Measurements from ENCODE around the gene MYH7.

MYH7 gene

DNA sequence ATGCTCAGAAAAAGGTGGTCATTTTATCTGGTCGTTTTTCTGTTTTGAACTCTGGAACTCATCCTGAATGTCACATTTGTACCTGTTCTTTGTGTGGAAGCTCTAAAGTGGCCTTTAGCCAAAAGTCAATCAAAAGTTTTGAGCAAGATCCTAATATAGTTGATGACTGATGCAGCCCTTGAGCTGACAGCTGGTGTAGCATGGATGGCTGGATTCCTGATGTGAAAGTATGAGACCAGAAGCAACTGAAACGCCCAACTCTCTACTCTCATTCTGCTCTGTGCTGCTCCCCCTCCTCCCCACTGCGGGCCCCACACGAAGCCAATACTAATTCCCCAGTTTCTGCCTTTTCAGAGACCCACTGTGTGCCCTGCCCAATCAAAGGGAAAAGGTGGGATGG lies 10.3 kb upstream of the MYH7 start:
- no peak for DNase-seq (ENCODE audit: insufficient read length)
- TF ChIP-seq TAF1 (IDR thresholded peaks at IDR 0.05; ENCODE audit: borderline replicate concordance, low read depth, low read length) (no peak), POLR2A (IDR thresholded peaks at IDR 0.05; ENCODE audit: low read depth, low read length) (no peak)
- FAIRE-seq, result no peak

DNA sequence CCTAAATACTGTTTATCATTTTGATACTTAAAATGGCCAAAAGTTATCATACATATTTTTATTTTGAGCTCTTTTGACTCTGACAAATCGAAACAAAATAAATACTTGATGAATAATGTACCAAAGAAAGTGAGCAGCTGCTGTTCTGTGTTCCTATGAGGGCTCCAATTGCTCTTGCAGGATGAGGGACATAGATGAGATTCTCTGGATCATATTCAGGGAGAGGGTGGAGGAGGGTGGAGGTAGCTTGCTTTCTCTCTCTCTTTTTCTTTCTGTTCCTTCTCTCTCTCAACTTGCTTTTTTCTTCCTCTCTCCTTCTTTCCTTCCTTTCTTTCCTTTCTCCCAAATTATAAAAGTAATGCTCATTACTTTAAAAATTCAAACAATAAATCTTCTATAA lies 8.9 kb upstream of the MYH7 start:
- DNase-seq (ENCODE audit: insufficient read length) (no peak), FAIRE-seq (no peak)
- no peak for TF ChIP-seq POLR2A (IDR thresholded peaks at IDR 0.05; ENCODE audit: low read depth, low read length)
- TF ChIP-seq TAF1 (IDR thresholded peaks at IDR 0.05; ENCODE audit: borderline replicate concordance, low read depth, low read length), result no peak
- TF ChIP-seq POLR2AphosphoS5 (IDR thresholded peaks at IDR 0.05; ENCODE audit: low read depth, low read length), result no peak

DNA sequence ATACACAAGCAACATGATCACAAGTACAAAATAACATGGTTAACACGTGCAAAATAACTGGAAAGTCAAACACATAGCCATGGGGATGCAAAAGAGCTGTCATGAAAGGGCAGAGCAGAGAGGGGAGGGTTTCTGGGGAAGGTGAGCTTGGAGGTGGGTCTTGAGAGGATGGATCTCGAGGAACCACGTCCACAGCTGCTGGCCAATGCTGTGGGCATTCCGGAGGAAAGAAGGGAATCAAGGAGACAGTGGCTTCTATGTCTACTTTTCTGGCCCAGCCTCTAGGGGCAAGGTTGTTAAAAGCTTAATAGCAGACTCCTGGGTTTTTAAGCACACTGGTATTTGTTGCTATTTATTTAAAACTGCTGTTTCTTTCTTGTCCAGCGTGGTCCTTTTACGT lies 8.4 kb upstream of the MYH7 start:
- DNase-seq (ENCODE audit: insufficient read length), result no peak
- TF ChIP-seq POLR2AphosphoS5 (IDR thresholded peaks at IDR 0.05; ENCODE audit: low read depth, low read length) (no peak), POLR2A (IDR thresholded peaks at IDR 0.05; ENCODE audit: low read depth, low read length) (no peak), TAF1 (IDR thresholded peaks at IDR 0.05; ENCODE audit: borderline replicate concordance, low read depth, low read length) (no peak)
- no peak for FAIRE-seq

DNA sequence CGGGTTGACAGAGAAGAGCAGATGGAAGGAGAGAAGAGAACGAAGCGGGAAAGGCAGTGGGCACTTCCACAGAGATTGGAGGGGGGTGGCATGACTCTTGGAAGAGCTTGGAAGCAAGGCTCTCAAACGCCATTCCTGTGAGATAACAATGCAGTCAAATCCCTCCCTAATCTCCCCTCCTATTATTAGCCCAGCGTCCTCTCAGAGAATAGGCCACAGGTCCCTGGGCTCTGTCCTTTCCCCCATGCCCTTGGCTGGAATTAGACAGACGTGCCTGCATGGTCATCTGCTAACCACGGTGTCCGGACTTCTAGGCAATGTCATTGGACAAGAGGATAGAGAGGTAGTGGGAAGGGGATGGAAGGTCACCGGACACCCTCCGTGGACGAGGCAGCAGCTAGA lies 8.0 kb upstream of the MYH7 start:
- no peak for FAIRE-seq
- TF ChIP-seq POLR2A (IDR thresholded peaks at IDR 0.05; ENCODE audit: low read depth, low read length), result no peak
- TF ChIP-seq TAF1 (IDR thresholded peaks at IDR 0.05; ENCODE audit: borderline replicate concordance, low read depth, low read length), result no peak
- TF ChIP-seq POLR2AphosphoS5 (IDR thresholded peaks at IDR 0.05; ENCODE audit: low read depth, low read length), result no peak
- DNase-seq (ENCODE audit: insufficient read length), result no peak

DNA sequence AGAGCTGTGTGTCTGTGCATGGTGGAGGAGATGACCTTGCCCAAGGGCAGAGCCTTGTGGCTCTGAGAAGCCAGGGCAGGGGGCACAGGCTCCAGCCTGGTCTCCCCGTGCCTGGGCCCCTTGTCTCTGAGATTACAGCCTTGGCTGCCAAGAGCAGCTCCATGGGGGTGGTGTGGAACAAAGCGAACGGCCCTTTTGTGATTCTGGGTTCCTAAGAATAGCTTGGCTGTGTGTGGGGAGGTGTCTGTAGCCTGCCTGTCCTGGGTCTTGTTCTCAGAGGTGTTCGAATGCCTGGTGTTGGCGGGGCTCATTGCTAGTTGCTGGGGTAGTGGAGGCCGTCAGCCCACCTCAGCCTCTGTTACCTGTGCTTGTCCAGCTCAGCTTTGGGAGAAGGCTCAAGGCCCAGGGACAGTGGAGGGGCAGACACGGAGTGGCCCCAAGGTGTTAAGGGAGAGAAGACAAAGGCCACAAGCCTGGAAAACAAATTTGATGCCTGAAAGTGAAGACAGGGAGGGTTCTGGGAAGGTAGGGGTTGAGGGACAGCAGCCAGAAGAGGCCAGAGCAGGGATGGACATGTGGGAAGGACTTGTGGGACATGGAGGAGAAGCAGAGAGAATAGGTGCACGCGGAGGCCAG lies 7.4 kb upstream of the MYH7 start:
- FAIRE-seq (no peak), DNase-seq (ENCODE audit: insufficient read length) (no peak)
- TF ChIP-seq POLR2AphosphoS5 (IDR thresholded peaks at IDR 0.05; ENCODE audit: low read depth, low read length) (no peak), POLR2A (IDR thresholded peaks at IDR 0.05; ENCODE audit: low read depth, low read length) (no peak), TAF1 (IDR thresholded peaks at IDR 0.05; ENCODE audit: borderline replicate concordance, low read depth, low read length) (no peak)

DNA sequence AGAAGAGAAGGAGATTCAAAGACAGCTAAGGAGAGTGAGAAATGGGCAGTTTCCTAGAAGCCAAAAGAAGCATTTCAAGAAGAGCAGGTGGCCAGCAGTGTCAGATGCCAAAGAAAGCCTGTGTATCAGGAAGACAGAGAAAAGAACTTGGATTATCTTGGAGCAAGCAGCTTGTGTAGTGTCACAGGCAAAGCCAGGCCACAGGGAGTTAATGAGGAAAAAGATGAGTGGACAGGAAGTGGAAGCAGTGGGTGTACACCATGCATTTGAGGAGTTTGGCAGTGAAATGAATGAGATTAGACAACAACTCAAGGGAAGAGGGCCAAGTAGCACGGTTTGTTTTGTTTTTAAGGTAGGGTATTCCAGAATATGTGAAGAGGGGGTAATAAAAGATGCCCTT lies 5.6 kb upstream of the MYH7 start:
- DNase-seq (ENCODE audit: insufficient read length), result no peak

DNA sequence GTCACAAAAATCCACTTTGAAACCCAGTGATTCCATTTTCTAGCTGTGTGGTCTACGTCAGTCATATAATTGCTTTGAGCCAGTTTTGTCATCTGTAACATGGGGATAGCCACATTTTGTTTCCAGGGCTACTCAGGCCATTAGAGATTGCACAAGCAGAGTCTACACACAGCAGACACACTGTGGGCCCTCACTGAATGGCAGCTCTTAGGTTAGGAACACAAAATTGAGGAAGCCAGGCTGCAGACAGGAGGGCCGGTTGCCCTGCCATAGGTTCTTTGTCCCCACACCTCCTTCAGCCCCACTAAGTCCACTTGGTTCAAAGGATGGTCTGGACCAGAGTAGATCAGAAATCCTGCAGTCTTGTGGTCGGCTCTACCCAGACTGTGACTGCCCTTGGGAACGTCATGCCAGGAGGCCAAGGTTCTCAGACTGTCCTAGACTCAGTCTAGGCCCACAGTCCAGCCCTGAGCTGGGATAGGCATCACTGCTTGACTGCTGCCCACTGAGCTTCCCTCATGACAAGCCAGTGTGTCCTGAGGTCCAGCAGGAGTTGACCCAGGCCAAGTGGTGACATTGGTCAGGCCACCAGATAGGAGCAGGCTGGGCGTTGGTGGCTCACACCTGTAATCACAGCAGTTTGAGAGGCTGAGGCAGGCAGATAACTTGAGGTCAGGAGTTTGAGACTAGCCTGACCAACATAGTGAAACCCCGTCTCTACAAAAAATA lies 3.8 kb upstream of the MYH7 start:
- no peak for FAIRE-seq
- TF ChIP-seq POLR2A (IDR thresholded peaks at IDR 0.05; ENCODE audit: low read depth, low read length) (no peak), TAF1 (IDR thresholded peaks at IDR 0.05; ENCODE audit: borderline replicate concordance, low read depth, low read length) (no peak), POLR2AphosphoS5 (IDR thresholded peaks at IDR 0.05; ENCODE audit: low read depth, low read length) (no peak)
- no peak for DNase-seq (ENCODE audit: insufficient read length)

More for the DNA sequence above, 5.6 kb upstream of the MYH7 start:
- no peak for FAIRE-seq
- TF ChIP-seq POLR2A (IDR thresholded peaks at IDR 0.05; ENCODE audit: low read depth, low read length) (no peak), TAF1 (IDR thresholded peaks at IDR 0.05; ENCODE audit: borderline replicate concordance, low read depth, low read length) (no peak), POLR2AphosphoS5 (IDR thresholded peaks at IDR 0.05; ENCODE audit: low read depth, low read length) (no peak)

DNA sequence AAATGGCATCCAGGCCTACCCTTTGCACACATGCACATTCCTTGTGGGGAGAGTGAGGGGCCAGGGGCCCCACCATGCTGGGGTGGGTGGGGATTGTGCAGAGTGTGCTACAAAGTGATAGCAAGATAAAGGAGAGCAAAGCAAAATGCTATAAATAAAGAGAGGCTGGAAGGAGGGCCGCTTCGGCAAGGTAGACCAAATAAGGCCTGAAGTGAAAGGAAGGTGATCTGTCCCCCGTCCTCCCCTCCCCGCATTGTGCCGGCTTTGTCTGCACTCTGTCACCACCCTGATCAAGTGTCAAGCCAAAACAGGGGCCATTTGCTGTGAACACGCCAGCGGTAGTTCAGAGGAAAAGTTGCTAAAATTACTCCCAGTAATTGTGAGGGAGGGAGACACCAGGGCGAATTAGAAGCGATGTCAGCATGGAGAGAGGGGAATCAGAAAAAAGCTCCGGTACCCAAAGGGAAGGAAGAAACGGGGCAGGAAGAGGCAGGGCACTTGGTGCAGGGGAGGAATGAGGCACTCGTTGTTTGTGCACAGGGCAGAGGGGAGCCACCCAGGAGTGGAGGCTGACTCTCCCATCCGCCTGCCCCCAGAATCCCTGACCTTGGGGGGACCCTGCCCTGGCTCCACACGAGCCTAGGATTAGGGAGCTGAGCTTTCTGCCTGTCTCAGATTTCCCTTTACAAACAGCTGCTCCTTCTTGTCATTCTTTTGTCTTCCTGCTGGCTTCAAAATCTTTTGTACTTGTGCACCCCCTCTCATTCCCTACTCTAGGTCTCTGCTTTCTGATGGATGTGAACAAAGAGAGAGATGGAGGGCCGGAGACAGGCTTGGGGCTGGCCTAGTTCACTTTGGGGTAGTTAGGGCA lies 2.9 kb upstream of the MYH7 start:
- TF ChIP-seq TAF1 (IDR thresholded peaks at IDR 0.05; ENCODE audit: borderline replicate concordance, low read depth, low read length) (no peak), POLR2AphosphoS5 (IDR thresholded peaks at IDR 0.05; ENCODE audit: low read depth, low read length) (no peak), POLR2A (IDR thresholded peaks at IDR 0.05; ENCODE audit: low read depth, low read length) (no peak)
- DNase-seq (ENCODE audit: insufficient read length), result no peak
- FAIRE-seq, result no peak

DNA sequence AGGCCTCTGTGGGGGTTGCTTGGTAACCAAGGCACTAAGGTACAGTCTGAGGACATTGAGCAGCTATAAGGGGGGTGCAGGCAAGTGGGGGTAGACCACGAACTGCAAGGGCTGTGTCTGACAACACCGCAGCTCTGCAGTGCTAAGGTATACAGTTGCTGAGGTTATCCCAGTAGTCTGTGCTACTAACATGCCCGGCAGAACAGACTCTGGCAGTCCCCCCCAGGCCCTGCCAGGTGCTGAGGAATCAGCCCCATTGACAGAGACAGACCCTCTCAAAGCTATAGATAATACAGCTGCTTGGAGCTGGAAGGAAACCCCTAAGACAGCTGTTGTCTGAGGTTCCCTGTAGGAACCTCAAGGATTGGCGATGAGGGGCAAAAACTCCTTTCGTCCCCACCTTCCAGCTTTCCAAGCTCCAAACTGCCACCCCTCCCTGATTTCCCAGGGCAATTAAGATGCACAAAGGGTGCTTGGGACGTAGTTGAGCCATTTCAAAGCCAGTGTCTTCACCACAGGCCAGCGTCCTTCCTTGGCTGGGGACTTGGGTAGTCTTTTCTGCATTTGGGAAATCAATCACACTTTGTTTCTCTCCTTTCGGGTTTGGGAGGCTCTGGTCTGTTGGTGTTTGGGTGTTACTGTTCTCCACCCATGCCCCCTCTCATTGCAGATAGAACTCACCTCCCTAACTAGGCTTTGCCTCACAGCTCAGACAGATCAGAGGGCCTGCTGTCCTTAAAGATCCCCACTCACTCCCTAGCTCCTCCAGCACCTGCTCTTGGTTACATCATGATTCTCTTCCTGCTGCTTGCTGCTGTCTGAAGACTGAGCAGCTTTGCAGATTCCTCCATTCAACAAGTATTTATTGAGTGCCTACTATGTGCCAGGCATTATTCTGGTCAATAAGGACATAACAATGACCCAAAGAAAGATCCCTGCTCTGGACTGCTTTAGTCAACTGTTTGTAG lies 2.0 kb upstream of the MYH7 start:
- TF ChIP-seq TAF1 (IDR thresholded peaks at IDR 0.05; ENCODE audit: borderline replicate concordance, low read depth, low read length), result no peak
- no peak for TF ChIP-seq POLR2AphosphoS5 (IDR thresholded peaks at IDR 0.05; ENCODE audit: low read depth, low read length)
- TF ChIP-seq POLR2A (IDR thresholded peaks at IDR 0.05; ENCODE audit: low read depth, low read length), result no peak
- no peak for FAIRE-seq

DNA sequence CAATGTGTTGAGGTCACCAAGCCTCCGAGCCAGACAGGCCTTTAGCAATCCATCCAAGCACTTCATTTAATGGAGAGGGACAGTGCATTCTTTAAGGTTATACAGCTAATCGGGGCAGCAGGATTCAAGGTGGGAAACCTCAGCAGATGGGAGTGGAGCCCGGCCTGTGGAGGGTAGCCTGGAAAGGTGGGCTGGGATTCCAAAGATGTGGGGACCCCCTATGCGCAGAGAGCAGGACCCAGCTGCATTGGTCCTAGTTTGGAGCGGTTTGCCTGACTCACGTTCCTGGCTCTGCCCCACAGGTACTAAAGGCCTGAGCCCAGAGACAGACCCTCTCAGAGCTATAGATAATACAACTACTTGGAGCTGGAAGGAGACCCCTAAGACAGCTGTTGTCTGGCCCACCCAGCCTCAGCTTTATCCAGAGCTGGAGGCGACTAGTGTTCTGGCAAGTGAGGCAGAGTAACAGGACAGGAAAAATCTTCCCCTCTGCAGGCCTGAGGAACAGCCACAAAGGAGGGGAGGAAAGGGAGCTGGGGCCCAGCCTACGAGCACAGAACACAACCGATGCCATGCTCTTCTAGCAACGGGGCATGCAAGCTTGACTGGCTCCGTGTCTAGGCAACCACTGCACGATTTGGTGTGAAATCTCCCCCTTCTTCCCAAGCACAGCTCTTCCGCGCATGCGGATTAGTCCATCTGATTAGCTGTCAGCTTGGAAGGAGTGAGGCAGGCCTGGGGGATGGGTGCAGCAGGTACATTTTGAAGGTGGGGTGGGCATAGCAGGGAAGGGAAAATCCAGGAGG lies 1.1 kb upstream of the MYH7 start:
- no peak for FAIRE-seq
- TF ChIP-seq TAF1 (IDR thresholded peaks at IDR 0.05; ENCODE audit: borderline replicate concordance, low read depth, low read length) (no peak), POLR2A (IDR thresholded peaks at IDR 0.05; ENCODE audit: low read depth, low read length) (no peak), POLR2AphosphoS5 (IDR thresholded peaks at IDR 0.05; ENCODE audit: low read depth, low read length) (no peak)
- DNase-seq (ENCODE audit: insufficient read length), result no peak

More for the DNA sequence above, 2.0 kb upstream of the MYH7 start:
- DNase-seq (ENCODE audit: insufficient read length), result no peak
